ENCODE results near the gene NDUFS3. TPM values are rescaled to one million over a fixed set of nuclear protein-coding genes. Genes with fewer than 3 reads are reported as not detected.

NDUFS3 gene
- polyA plus RNA-seq, 2 donors = 126 to 151 TPM

DNA sequence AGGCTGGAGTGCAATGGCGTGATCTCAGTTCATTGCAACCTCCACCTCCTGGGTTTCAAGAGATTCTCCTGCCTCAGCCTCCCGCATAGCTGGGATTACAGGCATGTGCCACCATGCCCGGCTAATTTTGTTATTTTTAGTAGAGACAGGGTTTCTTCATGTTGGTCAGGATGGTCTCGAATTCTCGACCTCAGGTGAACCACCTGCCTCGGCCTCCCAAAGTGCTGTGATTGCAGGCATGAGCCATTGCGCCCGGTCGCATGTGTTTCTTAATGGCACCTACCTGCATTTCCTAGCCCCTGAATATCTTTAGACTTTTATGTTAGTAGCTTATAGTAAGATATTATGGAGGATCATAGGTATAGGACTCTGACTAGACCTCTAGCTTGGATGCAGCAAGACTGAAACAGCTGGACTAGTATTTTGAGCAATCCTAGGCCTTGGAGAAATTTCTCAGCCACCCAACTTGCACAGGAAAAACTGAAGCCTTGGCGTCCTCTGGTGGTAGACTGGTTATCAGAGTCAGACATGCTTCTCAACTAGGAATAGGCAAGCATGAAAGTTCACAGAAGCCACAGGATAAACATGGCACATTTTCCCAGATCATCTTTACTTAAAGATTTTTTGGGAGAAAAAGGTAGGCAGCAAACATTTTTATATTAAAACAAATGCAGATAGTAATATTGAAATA lies 38.0 kb downstream of the NDUFS3 start:
- 89 to 90% methylated on average over 10 of the region's 10 CpGs for WGBS, 2 donors
- H3K4me1 ChIP-seq (ENCODE audit: control insufficient read depth in 2 of 2, insufficient read depth in 2 of 2, low read length in 1 of 2) = no peaks in the 10 kb centered on the region
- H3K27me3 ChIP-seq (ENCODE audit: control insufficient read depth in 1 of 2, insufficient read depth in 2 of 2, low read length in 2 of 2) = no peaks in the 10 kb centered on the region
- no peaks in the 10 kb centered on the region for H3K9me3 ChIP-seq (ENCODE audit: control insufficient read depth in 2 of 2, insufficient read depth in 1 of 2, low read depth in 1 of 2, low read length in 1 of 2)
- H3K4me3 ChIP-seq (ENCODE audit: low read depth in 1 of 2, low read length in 2 of 2) = no peak overlapping the region
- no peak overlapping the region for H3K27ac ChIP-seq (ENCODE audit: low read depth in 2 of 2, low read length in 1 of 2)
- peaks cover 5 to 11% of the 10 kb centered on the region in 2 donors for H3K36me3 ChIP-seq (ENCODE audit: control insufficient read depth in 2 of 2, insufficient read depth in 2 of 2, low read length in 1 of 2)

DNA sequence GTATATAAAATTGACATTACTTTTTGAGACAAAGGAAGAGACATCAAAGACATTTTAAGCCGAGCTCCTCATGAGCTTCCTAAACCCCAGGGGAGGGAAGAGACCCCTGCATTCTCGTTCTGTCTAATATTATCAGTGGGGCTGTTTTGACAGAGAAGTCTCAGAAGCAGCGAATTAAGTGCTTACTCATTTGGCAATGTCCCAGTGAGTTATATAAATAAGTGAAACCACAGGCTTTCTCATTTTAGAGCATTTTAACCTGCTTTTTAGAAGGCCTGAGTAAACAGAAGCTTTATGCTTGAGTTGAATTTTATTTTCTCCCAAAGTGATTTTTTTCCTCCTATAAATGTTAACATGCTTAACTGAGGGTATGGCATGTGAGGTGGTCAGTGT lies 38.5 kb downstream of the NDUFS3 start:
- H3K9me3 ChIP-seq (ENCODE audit: control insufficient read depth in 2 of 2, insufficient read depth in 1 of 2, low read depth in 1 of 2, low read length in 1 of 2) = no peaks in the 10 kb centered on the region
- H3K27ac ChIP-seq (ENCODE audit: low read depth in 2 of 2, low read length in 1 of 2) = no peak overlapping the region
- no peaks in the 10 kb centered on the region for H3K27me3 ChIP-seq (ENCODE audit: control insufficient read depth in 1 of 2, insufficient read depth in 2 of 2, low read length in 2 of 2)
- H3K4me1 ChIP-seq (ENCODE audit: control insufficient read depth in 2 of 2, insufficient read depth in 2 of 2, low read length in 1 of 2) = no peaks in the 10 kb centered on the region
- H3K36me3 ChIP-seq (ENCODE audit: control insufficient read depth in 2 of 2, insufficient read depth in 2 of 2, low read length in 1 of 2) = peaks cover 7 to 11% of the 10 kb centered on the region in 2 donors
- 37 to 39% methylated on average over 3 of the region's 3 CpGs for WGBS, 2 donors
- no peak overlapping the region for H3K4me3 ChIP-seq (ENCODE audit: low read depth in 1 of 2, low read length in 2 of 2)

DNA sequence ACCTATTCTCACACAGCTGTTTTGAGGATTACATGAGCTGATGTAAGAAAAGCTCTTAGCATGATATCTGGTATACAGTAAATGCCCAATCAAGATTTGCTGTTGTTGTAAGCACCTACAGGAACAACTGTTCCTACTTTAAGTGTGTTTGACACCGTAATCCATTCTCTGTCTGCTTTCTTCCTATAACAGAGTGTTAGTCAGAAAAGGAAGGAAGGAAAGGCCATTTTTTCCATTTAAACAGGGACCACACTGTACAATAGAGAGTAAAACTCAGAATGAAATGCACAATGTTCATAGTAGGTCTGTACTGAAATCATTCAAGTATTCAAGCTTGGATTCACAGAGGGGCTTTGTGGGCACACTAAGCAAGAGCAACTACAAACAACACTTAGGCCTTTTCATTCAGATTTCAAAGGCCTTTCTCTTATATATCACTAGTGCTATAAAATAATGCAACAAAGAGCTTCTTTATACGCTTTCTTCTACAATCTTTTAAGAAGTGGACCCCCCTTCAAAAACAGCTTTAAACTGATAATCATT lies 42.0 kb downstream of the NDUFS3 start:
- Histone ChIP-seq H3K4me1 (ENCODE audit: control insufficient read depth in 2 of 2, insufficient read depth in 2 of 2, low read length in 1 of 2) (no peaks in the 10 kb centered on the region), H3K9me3 (ENCODE audit: control insufficient read depth in 2 of 2, insufficient read depth in 1 of 2, low read depth in 1 of 2, low read length in 1 of 2) (no peaks in the 10 kb centered on the region), H3K4me3 (ENCODE audit: low read depth in 1 of 2, low read length in 2 of 2) (no peak overlapping the region), H3K27ac (ENCODE audit: low read depth in 2 of 2, low read length in 1 of 2) (no peak overlapping the region), H3K36me3 (ENCODE audit: control insufficient read depth in 2 of 2, insufficient read depth in 2 of 2, low read length in 1 of 2) (peaks cover 7 to 15% of the 10 kb centered on the region in 2 donors), H3K27me3 (ENCODE audit: control insufficient read depth in 1 of 2, insufficient read depth in 2 of 2, low read length in 2 of 2) (no peaks in the 10 kb centered on the region)
- WGBS, 2 donors = 87 to 92% methylated on average over 2 of the region's 2 CpGs

GRCh38 chr11:47626234-47626633 lies 47.4 kb downstream of the NDUFS3 start:
- H3K4me3 ChIP-seq (ENCODE audit: low read depth in 1 of 2, low read length in 2 of 2) = no peak overlapping the region
- no peaks in the 10 kb centered on the region for H3K27me3 ChIP-seq (ENCODE audit: control insufficient read depth in 1 of 2, insufficient read depth in 2 of 2, low read length in 2 of 2)
- H3K27ac ChIP-seq (ENCODE audit: low read depth in 2 of 2, low read length in 1 of 2) = no peak overlapping the region
- H3K36me3 ChIP-seq (ENCODE audit: control insufficient read depth in 2 of 2, insufficient read depth in 2 of 2, low read length in 1 of 2) = peaks cover 17 to 22% of the 10 kb centered on the region in 2 donors
- H3K4me1 ChIP-seq (ENCODE audit: control insufficient read depth in 2 of 2, insufficient read depth in 2 of 2, low read length in 1 of 2) = no peaks in the 10 kb centered on the region
- H3K9me3 ChIP-seq (ENCODE audit: control insufficient read depth in 2 of 2, insufficient read depth in 1 of 2, low read depth in 1 of 2, low read length in 1 of 2) = no peaks in the 10 kb centered on the region
- 98% methylated on average over 8 of the region's 8 CpGs for WGBS, 2 donors

DNA sequence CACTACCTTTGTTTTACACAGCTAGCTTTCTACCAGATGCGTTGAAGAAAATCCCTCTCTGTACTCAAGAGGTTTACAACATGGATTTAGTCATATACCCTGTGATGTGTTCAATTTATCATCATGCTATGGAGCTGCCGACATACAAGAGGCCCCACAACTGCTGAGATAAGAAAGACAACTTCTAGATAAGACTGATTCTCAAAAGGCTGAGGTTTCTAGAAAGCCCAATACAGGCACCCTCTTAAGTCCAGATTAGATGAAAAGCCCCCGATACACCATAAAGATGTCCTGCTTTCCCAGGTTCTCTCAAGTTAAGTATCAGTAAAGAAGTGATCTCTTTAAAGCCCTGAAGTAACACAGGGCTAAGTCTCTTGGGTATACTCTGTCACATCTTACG lies 49.2 kb downstream of the NDUFS3 start:
- no peak overlapping the region for H3K27ac ChIP-seq (ENCODE audit: low read depth in 2 of 2, low read length in 1 of 2)
- no peaks in the 10 kb centered on the region for H3K27me3 ChIP-seq (ENCODE audit: control insufficient read depth in 1 of 2, insufficient read depth in 2 of 2, low read length in 2 of 2)
- 84 to 87% methylated on average over 4 of the region's 4 CpGs for WGBS, 2 donors
- H3K9me3 ChIP-seq (ENCODE audit: control insufficient read depth in 2 of 2, insufficient read depth in 1 of 2, low read depth in 1 of 2, low read length in 1 of 2) = no peaks in the 10 kb centered on the region
- H3K36me3 ChIP-seq (ENCODE audit: control insufficient read depth in 2 of 2, insufficient read depth in 2 of 2, low read length in 1 of 2) = peaks cover 11 to 19% of the 10 kb centered on the region in 2 donors
- H3K4me1 ChIP-seq (ENCODE audit: control insufficient read depth in 2 of 2, insufficient read depth in 2 of 2, low read length in 1 of 2) = no peaks in the 10 kb centered on the region
- no peak overlapping the region for H3K4me3 ChIP-seq (ENCODE audit: low read depth in 1 of 2, low read length in 2 of 2)

DNA sequence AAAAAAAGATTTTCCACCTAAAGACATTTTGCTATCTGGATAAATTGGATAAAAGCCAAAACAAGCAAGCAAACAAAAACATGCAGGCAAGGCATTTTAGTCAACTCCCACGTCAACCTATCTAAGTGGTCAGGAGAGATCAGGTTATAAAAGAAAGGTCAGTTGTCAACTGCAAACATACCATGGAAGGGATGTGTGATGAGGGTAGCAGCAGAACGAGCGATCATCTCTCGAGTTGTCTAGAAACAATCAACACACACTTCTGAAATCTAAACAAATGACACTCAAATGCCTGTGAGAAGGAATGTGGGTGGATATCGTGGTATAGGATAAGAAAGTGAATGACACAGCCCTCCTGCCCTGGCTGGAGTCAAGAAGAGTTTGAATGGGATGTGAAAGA lies 52.6 kb downstream of the NDUFS3 start:
- no peaks in the 10 kb centered on the region for H3K27me3 ChIP-seq (ENCODE audit: control insufficient read depth in 1 of 2, insufficient read depth in 2 of 2, low read length in 2 of 2)
- H3K36me3 ChIP-seq (ENCODE audit: control insufficient read depth in 2 of 2, insufficient read depth in 2 of 2, low read length in 1 of 2) = peaks cover 12 to 22% of the 10 kb centered on the region in 2 donors
- H3K9me3 ChIP-seq (ENCODE audit: control insufficient read depth in 2 of 2, insufficient read depth in 1 of 2, low read depth in 1 of 2, low read length in 1 of 2) = no peaks in the 10 kb centered on the region
- H3K27ac ChIP-seq (ENCODE audit: low read depth in 2 of 2, low read length in 1 of 2) = no peak overlapping the region
- no peaks in the 10 kb centered on the region for H3K4me1 ChIP-seq (ENCODE audit: control insufficient read depth in 2 of 2, insufficient read depth in 2 of 2, low read length in 1 of 2)
- no peak overlapping the region for H3K4me3 ChIP-seq (ENCODE audit: low read depth in 1 of 2, low read length in 2 of 2)
- 72 to 76% methylated on average over 5 of the region's 5 CpGs for WGBS, 2 donors

Other genes starting within 250 kb of the NDUFS3 start
- gene MYBPC3, start 226.4 kb upstream of the NDUFS3 start, polyA plus RNA-seq = under 1 TPM; 0.04 to 0.08 TPM
- 1 to 10 TPM; 3.9 to 6.8 TPM for gene SPI1, start 200.5 kb upstream of the NDUFS3 start, polyA plus RNA-seq
- 10 to 100 TPM; 14.3 to 21.1 TPM for gene SLC39A13, start 170.5 kb upstream of the NDUFS3 start, polyA plus RNA-seq
- 100 to 1,000 TPM in 1 of 2 donors, 10 to 100 TPM in 1; 90.3 to 137 TPM for gene PSMC3, start 152.6 kb upstream of the NDUFS3 start, polyA plus RNA-seq
- gene RAPSN, start 129.9 kb upstream of the NDUFS3 start, polyA plus RNA-seq = under 1 TPM; 0.13 to 0.16 TPM
- 10 to 100 TPM; 18.7 to 24.7 TPM for gene CELF1, start 25.9 kb upstream of the NDUFS3 start, polyA plus RNA-seq
- gene PTPMT1, start 13.5 kb upstream of the NDUFS3 start, polyA plus RNA-seq = 10 to 100 TPM; 38.2 to 50.7 TPM
- 10 to 100 TPM in 1 of 2 donors, 1 to 10 TPM in 1; 3.6 to 10.2 TPM for gene KBTBD4, start 104 bp upstream of the NDUFS3 start, polyA plus RNA-seq
- under 1 TPM in 1 of 2 donors, not detected in 1; 0.02 TPM for gene FAM180B, start 7.6 kb downstream of the NDUFS3 start, polyA plus RNA-seq
- gene C1QTNF4, start 15.3 kb downstream of the NDUFS3 start, polyA plus RNA-seq = under 1 TPM; 0.28 to 0.47 TPM
- gene MTCH2, start 63.5 kb downstream of the NDUFS3 start, polyA plus RNA-seq = 10 to 100 TPM; 30.5 to 85.7 TPM
- gene AGBL2, start 136.3 kb downstream of the NDUFS3 start, polyA plus RNA-seq = 1 to 10 TPM in 1 of 2 donors, under 1 TPM in 1; 0.69 to 1.7 TPM
- gene FNBP4, start 188.3 kb downstream of the NDUFS3 start, polyA plus RNA-seq = 10 to 100 TPM; 35.3 to 41.2 TPM